HEK293 (cell line): ENCODE measurements around the gene MRPL36.

Experiments
- CTCF ChIA-PET: fragments of 350-600 bp; formaldehyde crosslinking; extraction: SDS; loops from one replicate; lab custom pipeline; 2021; ENCODE audit warnings: antibody characterized with exemption; lab: Yijun Ruan, JAX
- POLR2A ChIA-PET: fragments of 300-600 bp; formaldehyde crosslinking; extraction: SDS; loops from one replicate; lab custom pipeline; 2020; ENCODE audit warnings: antibody characterized with exemption, inconsistent platforms; lab: Yijun Ruan, JAX
- H3K27ac ChIP-seq: fragments of 200-500 bp; sonication (Bioruptor generic); 2 replicates; pipeline ENCODE4 v1.5.1; 2014; ENCODE audit warnings: low read depth, low read length, control low read depth, inconsistent platforms; ENCODE audit errors: extremely low read depth
- H3K36me3 ChIP-seq, 2 experiments: fragments of 200-500 bp in 1 of 2; sonication (Bioruptor generic) in 1 of 2; 1 replicate in 1 of 2; 2 replicates in 1 of 2; pipeline ENCODE4 v1.5.1; 2014 to 2017; ENCODE audit warnings: inconsistent platforms in 2 of 2, low read length in 2 of 2; ENCODE audit not compliant: control insufficient read depth in 2 of 2, insufficient read depth in 1 of 2
- H3K4me1 ChIP-seq: fragments of 200-500 bp; sonication (Bioruptor generic); 2 replicates; pipeline ENCODE4 v1.5.1; 2014; ENCODE audit warnings: mild to moderate bottlenecking, low read length, inconsistent platforms; ENCODE audit not compliant: control insufficient read depth, insufficient read depth
- H3K4me3 ChIP-seq: 2 replicates; pipeline ENCODE4 v1.5.1; 2011; ENCODE audit warnings: low read depth, mild to moderate bottlenecking, control low read depth, low read length, moderate library complexity
- H3K9me3 ChIP-seq: fragments of 200-500 bp; sonication (Bioruptor generic); 2 replicates; pipeline ENCODE4 v1.5.1; 2014; ENCODE audit warnings: low read depth, low read length, inconsistent platforms; ENCODE audit not compliant: control insufficient read depth, insufficient read depth
- BCL11B ChIP-seq: fragments of 450-650 bp; formaldehyde crosslinking; IDR thresholded peaks from 2 replicates; pipeline ENCODE4 v1.5.1; 2016; ENCODE audit warnings: low read depth, missing biosample characterization, missing genetic modification characterization
- GLI2 ChIP-seq: fragments of 450-650 bp; formaldehyde crosslinking; IDR thresholded peaks from 2 replicates; pipeline ENCODE4; 2017; ENCODE audit warnings: missing biosample characterization, missing genetic modification characterization, low read depth, borderline replicate concordance
- GLIS2 ChIP-seq: fragments of 450-650 bp; formaldehyde crosslinking; IDR thresholded peaks from 2 replicates; pipeline ENCODE4 v1.5.1; 2016; ENCODE audit warnings: missing biosample characterization, missing genetic modification characterization
- KLF10 ChIP-seq: fragments of 450-650 bp; IDR thresholded peaks from 2 replicates; pipeline ENCODE4 v1.5.1; 2018; ENCODE audit warnings: missing biosample characterization, mild to moderate bottlenecking, missing genetic modification characterization
- OSR2 ChIP-seq: fragments of 450-650 bp; formaldehyde crosslinking; IDR thresholded peaks from 2 replicates; pipeline ENCODE4 v1.5.1; 2016; ENCODE audit warnings: missing biosample characterization, missing genetic modification characterization
- REPIN1 ChIP-seq: fragments of 450-650 bp; formaldehyde crosslinking; IDR thresholded peaks from 2 replicates; pipeline ENCODE4 v1.5.1; 2017; ENCODE audit warnings: missing biosample characterization, missing genetic modification characterization, low read depth
- SALL2 ChIP-seq: fragments of 450-650 bp; formaldehyde crosslinking; IDR thresholded peaks from 2 replicates; pipeline ENCODE4 v1.5.0; 2017; ENCODE audit warnings: missing biosample characterization, mild to moderate bottlenecking, missing genetic modification characterization, borderline replicate concordance
- TCF7L2 ChIP-seq: IDR thresholded peaks from 2 replicates; pipeline ENCODE4 v1.6.1; 2011; ENCODE audit warnings: low read depth, mild to moderate bottlenecking, inconsistent platforms, low read length, moderate library complexity, borderline replicate concordance
- ZBTB1 ChIP-seq: fragments of 450-650 bp; formaldehyde crosslinking; IDR thresholded peaks from 2 replicates; pipeline ENCODE4 v1.5.1; 2016; ENCODE audit warnings: missing biosample characterization, missing genetic modification characterization
- ZBTB21 ChIP-seq: fragments of 450-650 bp; formaldehyde crosslinking; IDR thresholded peaks from 2 replicates; pipeline ENCODE4 v1.5.1; 2017; ENCODE audit warnings: missing biosample characterization, missing genetic modification characterization
- ZEB2 ChIP-seq: fragments of 450-650 bp; formaldehyde crosslinking; IDR thresholded peaks from 2 replicates; pipeline ENCODE4 v1.5.1; 2016; ENCODE audit warnings: missing biosample characterization, missing genetic modification characterization
- ZFHX2 ChIP-seq: fragments of 450-650 bp; formaldehyde crosslinking; conservative IDR thresholded peaks from 2 replicates; pipeline ENCODE4 v1.5.1; 2016; ENCODE audit warnings: missing biosample characterization, missing genetic modification characterization
- ZNF10 ChIP-seq: fragments of 450-650 bp; formaldehyde crosslinking; IDR thresholded peaks from 2 replicates; pipeline ENCODE4 v1.5.1; 2017; ENCODE audit warnings: missing biosample characterization, missing genetic modification characterization
- ZNF184 ChIP-seq: fragments of 450-650 bp; IDR thresholded peaks from 2 replicates; pipeline ENCODE4 v1.5.1; 2018; ENCODE audit warnings: missing biosample characterization, mild to moderate bottlenecking, missing genetic modification characterization
- ZNF23 ChIP-seq: fragments of 450-650 bp; formaldehyde crosslinking; IDR thresholded peaks from 2 replicates; pipeline ENCODE4 v1.5.1; 2016; ENCODE audit warnings: missing biosample characterization, missing genetic modification characterization, borderline replicate concordance
- ZNF366 ChIP-seq: fragments of 450-650 bp; formaldehyde crosslinking; conservative IDR thresholded peaks from 2 replicates; pipeline ENCODE4 v1.5.1; 2016; ENCODE audit warnings: missing biosample characterization, missing genetic modification characterization
- ZNF510 ChIP-seq: fragments of 450-650 bp; formaldehyde crosslinking; IDR thresholded peaks from 2 replicates; pipeline ENCODE4 v1.5.1; 2018; ENCODE audit warnings: mild to moderate bottlenecking, missing genetic modification characterization, missing biosample characterization; ENCODE audit not compliant: insufficient replicate concordance
- ZNF544 ChIP-seq: fragments of 450-650 bp; formaldehyde crosslinking; IDR thresholded peaks from 2 replicates; pipeline ENCODE4 v1.5.0; 2017; ENCODE audit warnings: missing biosample characterization, missing genetic modification characterization
- ZNF548 ChIP-seq: fragments of 450-650 bp; formaldehyde crosslinking; IDR thresholded peaks from 2 replicates; pipeline ENCODE4 v1.5.1; 2016; ENCODE audit warnings: missing biosample characterization, missing genetic modification characterization
- ZNF549 ChIP-seq: fragments of 450-650 bp; IDR thresholded peaks from 2 replicates; pipeline ENCODE4 v1.5.1; 2018; ENCODE audit warnings: missing biosample characterization, missing genetic modification characterization, mild to moderate bottlenecking, inconsistent platforms, moderate library complexity
- ZNF571 ChIP-seq: fragments of 450-650 bp; formaldehyde crosslinking; IDR thresholded peaks from 2 replicates; pipeline ENCODE4 v1.5.0; 2017; ENCODE audit warnings: missing biosample characterization, missing genetic modification characterization
- ZNF621 ChIP-seq: fragments of 450-650 bp; formaldehyde crosslinking; IDR thresholded peaks from 2 replicates; pipeline ENCODE4 v1.5.1; 2017; ENCODE audit warnings: missing biosample characterization, missing genetic modification characterization
- TF ChIP-seq, protein P1 (sequence below): fragments of 450-650 bp; formaldehyde crosslinking; IDR thresholded peaks from 2 replicates; pipeline ENCODE4 v1.5.1; 2016; ENCODE audit warnings: missing biosample characterization, missing genetic modification characterization, low read depth
- TF ChIP-seq, protein P2 (sequence below): fragments of 450-650 bp; formaldehyde crosslinking; IDR thresholded peaks from 2 replicates; pipeline ENCODE4 v1.5.1; 2016; ENCODE audit warnings: missing biosample characterization, missing genetic modification characterization
- TF ChIP-seq, protein P3 (sequence below): fragments of 450-650 bp; formaldehyde crosslinking; IDR thresholded peaks from 2 replicates; pipeline ENCODE4 v1.5.1; 2016; ENCODE audit warnings: missing biosample characterization, missing genetic modification characterization
- TF ChIP-seq, protein P4 (sequence below): fragments of 450-650 bp; formaldehyde crosslinking; IDR thresholded peaks from 2 replicates; pipeline ENCODE4 v1.5.1; 2017; ENCODE audit warnings: missing biosample characterization, missing genetic modification characterization
- TF ChIP-seq, protein P5 (sequence below): fragments of 450-650 bp; formaldehyde crosslinking; IDR thresholded peaks from 2 replicates; pipeline ENCODE4 v1.5.1; 2016; ENCODE audit warnings: missing biosample characterization, missing genetic modification characterization

Gene MRPL36

DNA sequence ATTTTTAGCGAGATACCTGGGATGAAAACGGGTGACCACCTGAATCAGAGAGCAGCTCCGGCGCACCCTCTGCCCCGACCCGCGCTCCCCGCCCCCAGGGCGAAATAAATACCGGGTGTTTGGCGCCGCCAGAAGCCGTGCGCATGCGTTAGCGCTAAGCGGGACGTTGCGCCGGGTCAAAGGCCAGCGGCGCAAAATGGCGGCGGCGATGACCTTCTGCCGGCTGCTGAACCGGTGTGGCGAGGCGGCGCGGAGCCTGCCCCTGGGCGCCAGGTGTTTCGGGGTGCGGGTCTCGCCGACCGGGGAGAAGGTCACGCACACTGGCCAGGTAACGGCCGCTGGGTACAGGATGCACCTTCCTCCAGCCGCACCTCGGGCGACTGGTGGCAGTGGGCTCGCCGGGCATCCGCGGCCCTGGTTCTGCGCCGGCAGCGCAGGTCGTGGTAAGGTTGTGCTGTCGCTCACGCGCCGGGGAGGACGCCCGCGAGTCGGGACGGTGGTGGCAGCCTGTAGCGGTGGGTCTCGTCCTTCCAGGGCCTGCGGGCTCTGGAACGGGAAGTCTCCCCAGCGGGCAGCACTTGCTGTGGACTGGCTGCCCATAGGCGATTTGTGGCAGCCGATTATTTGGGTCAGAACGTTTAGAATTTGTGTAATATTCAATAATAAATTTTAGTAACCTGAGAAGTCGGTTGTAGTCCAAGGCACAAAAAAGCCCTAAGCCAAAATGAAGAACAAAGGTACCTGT, 1.8 kb upstream of the MRPL36 start, which contains the start of gene NDUFS6 (continued):
- TF ChIP-seq ZNF544 (tag by site-specific recombination), result no peak
- TF ChIP-seq ZNF571 (tag by site-specific recombination), result no peak
- no peak for TF ChIP-seq TCF7L2
- TF ChIP-seq ZNF548 (tag by site-specific recombination), result no peak
- TF ChIP-seq BCL11B, result peak; percentile 99
- no peak for TF ChIP-seq GLIS2 (tag by site-specific recombination)
- no peak; the same call in none of the 2 replicates for TF ChIP-seq ZBTB1 (tag by site-specific recombination)
- TF ChIP-seq, protein P1, sequence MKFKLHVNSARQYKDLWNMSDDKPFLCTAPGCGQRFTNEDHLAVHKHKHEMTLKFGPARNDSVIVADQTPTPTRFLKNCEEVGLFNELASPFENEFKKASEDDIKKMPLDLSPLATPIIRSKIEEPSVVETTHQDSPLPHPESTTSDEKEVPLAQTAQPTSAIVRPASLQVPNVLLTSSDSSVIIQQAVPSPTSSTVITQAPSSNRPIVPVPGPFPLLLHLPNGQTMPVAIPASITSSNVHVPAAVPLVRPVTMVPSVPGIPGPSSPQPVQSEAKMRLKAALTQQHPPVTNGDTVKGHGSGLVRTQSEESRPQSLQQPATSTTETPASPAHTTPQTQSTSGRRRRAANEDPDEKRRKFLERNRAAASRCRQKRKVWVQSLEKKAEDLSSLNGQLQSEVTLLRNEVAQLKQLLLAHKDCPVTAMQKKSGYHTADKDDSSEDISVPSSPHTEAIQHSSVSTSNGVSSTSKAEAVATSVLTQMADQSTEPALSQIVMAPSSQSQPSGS (tag by site-specific recombination), result no peak
- no peak for TF ChIP-seq SALL2 (tag by site-specific recombination)
- no peak for TF ChIP-seq OSR2 (tag by site-specific recombination)
- no peak for TF ChIP-seq ZFHX2 (tag by site-specific recombination)
- TF ChIP-seq ZNF184 (tag by site-specific recombination), result no peak; the same call in 1 of the 2 replicates
- TF ChIP-seq REPIN1 (tag by site-specific recombination), result no peak
- TF ChIP-seq KLF10 (tag by site-specific recombination), result no peak; the same call in 1 of the 2 replicates
- no peak for TF ChIP-seq ZNF23 (tag by site-specific recombination)
- no peak for TF ChIP-seq ZNF621 (tag by site-specific recombination)
- 0 out of 2 replicates have a peak, but pooled peaks have one; percentile 0 for TF ChIP-seq ZNF10 (tag by site-specific recombination)
- TF ChIP-seq ZBTB21 (tag by site-specific recombination), result no peak

DNA sequence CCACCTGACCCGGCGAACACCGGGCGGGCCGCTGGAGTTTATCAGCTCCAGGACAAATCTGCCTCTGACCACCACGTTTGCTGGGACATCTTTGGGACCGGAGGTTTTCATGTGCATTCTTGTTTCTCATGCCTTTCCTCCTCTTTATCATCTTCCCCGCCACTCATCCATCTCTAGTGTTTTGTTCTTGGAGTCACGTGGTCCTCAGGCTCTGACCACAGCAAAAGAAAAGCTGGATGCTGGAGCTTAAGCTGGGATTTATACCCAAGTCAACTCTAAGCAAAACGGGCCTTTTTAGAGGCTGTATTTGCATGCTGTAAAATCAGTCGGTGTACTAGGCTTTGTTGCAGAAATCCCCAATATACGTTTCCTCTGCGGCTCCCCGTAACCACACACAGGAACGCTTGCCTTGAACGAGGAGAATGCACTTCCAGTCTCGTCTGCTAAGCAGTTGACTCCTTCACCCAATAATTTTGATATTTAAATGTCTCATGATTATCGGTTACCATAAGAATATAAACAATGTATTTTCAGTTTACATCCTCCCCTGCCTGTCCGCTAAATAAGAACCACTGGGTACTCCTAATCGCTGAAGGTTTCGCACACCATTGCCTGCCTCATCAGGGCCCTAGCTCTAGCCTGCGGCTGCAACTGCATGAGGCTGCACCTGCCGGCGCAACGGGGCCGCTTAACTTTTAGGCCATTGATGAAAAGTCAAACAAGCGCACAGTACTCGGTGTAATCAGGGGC, 1.0 kb upstream of the MRPL36 start:
- ChIA-PET POLR2A (interaction anchor here (0.6 to 1.4 kb wide), 3 partner anchors 8 to 28 kb away, joined by 3 to 4 read pairs (median 3); no protein-coding TSS in a partner anchor), CTCF (interaction anchor here (1.1 kb wide), 1 partner anchor 37 kb away, joined by 4 read pairs; no protein-coding TSS in a partner anchor)
- H3K4me1 ChIP-seq, result peaks cover 4% of the 10 kb centered on the region; the same call in 1 of the 2 replicates
- no peaks in the 10 kb centered on the region for H3K9me3 ChIP-seq
- H3K27ac ChIP-seq, result peak overlapping the region; percentile 87
- H3K36me3 ChIP-seq, result peaks cover 30 to 63% of the 10 kb centered on the region in 2 experiments
- peak overlapping the region; percentile 97 for H3K4me3 ChIP-seq
- TF ChIP-seq ZNF366 (tag by site-specific recombination) (peak; percentile 89), GLI2 (no peak), ZNF549 (tag by site-specific recombination) (no peak), ZEB2 (no peak), ZNF510 (tag by site-specific recombination) (no peak)
- TF ChIP-seq, protein P2, sequence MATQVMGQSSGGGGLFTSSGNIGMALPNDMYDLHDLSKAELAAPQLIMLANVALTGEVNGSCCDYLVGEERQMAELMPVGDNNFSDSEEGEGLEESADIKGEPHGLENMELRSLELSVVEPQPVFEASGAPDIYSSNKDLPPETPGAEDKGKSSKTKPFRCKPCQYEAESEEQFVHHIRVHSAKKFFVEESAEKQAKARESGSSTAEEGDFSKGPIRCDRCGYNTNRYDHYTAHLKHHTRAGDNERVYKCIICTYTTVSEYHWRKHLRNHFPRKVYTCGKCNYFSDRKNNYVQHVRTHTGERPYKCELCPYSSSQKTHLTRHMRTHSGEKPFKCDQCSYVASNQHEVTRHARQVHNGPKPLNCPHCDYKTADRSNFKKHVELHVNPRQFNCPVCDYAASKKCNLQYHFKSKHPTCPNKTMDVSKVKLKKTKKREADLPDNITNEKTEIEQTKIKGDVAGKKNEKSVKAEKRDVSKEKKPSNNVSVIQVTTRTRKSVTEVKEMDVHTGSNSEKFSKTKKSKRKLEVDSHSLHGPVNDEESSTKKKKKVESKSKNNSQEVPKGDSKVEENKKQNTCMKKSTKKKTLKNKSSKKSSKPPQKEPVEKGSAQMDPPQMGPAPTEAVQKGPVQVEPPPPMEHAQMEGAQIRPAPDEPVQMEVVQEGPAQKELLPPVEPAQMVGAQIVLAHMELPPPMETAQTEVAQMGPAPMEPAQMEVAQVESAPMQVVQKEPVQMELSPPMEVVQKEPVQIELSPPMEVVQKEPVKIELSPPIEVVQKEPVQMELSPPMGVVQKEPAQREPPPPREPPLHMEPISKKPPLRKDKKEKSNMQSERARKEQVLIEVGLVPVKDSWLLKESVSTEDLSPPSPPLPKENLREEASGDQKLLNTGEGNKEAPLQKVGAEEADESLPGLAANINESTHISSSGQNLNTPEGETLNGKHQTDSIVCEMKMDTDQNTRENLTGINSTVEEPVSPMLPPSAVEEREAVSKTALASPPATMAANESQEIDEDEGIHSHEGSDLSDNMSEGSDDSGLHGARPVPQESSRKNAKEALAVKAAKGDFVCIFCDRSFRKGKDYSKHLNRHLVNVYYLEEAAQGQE (tag by site-specific recombination), result no peak
- TF ChIP-seq, protein P3, sequence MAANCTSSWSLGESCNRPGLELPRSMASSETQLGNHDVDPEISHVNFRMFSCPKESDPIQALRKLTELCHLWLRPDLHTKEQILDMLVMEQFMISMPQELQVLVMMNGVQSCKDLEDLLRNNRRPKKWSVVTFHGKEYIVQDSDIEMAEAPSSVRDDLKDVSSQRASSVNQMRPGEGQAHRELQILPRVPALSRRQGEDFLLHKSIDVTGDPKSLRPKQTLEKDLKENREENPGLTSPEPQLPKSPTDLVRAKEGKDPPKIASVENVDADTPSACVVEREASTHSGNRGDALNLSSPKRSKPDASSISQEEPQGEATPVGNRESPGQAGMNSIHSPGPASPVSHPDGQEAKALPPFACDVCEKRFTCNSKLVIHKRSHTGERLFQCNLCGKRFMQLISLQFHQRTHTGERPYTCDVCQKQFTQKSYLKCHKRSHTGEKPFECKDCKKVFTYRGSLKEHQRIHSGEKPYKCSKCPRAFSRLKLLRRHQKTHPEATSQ (tag by site-specific recombination), result no peak
- TF ChIP-seq, protein P4, sequence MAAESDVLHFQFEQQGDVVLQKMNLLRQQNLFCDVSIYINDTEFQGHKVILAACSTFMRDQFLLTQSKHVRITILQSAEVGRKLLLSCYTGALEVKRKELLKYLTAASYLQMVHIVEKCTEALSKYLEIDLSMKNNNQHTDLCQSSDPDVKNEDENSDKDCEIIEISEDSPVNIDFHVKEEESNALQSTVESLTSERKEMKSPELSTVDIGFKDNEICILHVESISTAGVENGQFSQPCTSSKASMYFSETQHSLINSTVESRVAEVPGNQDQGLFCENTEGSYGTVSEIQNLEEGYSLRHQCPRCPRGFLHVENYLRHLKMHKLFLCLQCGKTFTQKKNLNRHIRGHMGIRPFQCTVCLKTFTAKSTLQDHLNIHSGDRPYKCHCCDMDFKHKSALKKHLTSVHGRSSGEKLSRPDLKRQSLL, result peak; percentile 85
- TF ChIP-seq, protein P5, sequence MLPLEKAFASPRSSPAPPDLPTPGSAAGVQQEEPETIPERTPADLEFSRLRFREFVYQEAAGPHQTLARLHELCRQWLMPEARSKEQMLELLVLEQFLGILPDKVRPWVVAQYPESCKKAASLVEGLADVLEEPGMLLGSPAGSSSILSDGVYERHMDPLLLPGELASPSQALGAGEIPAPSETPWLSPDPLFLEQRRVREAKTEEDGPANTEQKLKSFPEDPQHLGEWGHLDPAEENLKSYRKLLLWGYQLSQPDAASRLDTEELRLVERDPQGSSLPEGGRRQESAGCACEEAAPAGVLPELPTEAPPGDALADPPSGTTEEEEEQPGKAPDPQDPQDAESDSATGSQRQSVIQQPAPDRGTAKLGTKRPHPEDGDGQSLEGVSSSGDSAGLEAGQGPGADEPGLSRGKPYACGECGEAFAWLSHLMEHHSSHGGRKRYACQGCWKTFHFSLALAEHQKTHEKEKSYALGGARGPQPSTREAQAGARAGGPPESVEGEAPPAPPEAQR (tag by site-specific recombination), result no peak
